Limb (tissue), 2 donors: ENCODE measurements around the gene LPO.

Source experiments
- DNase-seq, 2 donors: peaks; one replicate each; pipeline ENCODE4 v3.0.0-alpha.2; 2016; ENCODE audit errors: extremely low spot score in 2 of 2

The LPO gene

DNA sequence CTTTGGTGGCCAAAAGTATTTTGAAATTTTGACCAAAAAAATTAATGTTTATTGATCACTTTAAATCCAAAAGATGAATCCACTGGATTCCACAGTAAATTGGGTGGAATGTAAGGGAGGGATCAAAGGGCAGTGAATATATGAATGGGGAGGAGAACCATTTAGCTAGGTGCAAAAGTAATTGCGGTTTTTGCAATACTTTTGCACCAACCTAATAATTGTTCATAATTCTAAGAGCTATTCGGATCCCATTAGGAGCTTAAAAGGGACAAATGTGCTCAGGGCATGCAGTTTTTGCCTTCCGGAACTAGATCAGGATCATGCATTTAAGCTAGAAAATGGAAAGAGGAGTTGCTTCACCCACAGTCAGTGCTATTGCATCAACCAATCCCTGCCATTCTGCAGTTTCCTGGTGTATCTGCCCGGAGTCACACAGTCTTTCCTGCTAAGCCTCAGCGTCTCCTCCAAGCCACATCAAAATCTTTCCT lies at the start of gene LPO:
LPO (plus strand) TSS at position 438 of the 488 bp plus-strand sequence. CDS start 4,396 bp downstream, outside the sequence.
- no peak for DNase-seq

GRCh38 chr17:58189436-58190146 lies 48.8 kb upstream of the LPO start:
- DNase-seq, result no peak

DNA sequence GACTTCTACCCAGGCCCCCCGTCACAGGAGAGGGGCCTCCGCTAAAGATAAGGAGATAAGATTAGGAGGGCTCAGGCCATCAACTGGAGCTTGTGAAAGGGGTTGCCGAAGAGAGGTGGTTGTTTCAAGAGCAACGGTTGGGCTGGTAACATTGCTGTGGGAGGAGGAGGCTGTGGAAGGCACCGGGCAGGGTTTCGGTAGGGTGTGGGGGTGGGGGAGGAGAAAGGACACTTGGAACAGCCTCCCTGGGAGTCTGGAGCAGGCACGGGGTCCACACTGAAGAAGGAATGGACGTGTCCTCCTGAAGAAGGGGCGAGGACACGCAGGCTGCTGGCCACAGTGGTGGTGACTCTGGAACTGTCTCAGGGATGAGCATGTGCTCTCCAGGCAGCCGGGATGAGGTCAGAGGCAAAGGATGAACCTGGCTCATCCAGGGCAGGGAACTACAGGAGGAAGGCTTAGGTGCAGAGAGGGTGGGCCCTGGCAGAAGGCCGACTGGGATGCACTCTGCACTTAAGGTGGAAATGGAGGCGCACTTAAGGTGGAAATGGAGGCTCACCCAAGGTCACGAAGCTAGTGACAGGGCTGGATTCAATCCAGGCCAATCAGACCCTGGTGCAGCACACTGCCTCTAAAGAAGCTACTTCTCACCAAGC lies 47.0 kb upstream of the LPO start:
- DNase-seq, result no peak

- no peak for DNase-seq
These were observed 45.8 kb upstream of the LPO start, which contains the start of gene EPX for GRCh38 chr17:58192612-58193011. Gene EPX (plus strand): TSS chr17:58192726. CDS start chr17:58192847, 121 bp downstream.

- DNase-seq, result no peak
These were observed 44.6 kb upstream of the LPO start for GRCh38 chr17:58193641-58194255.

DNA sequence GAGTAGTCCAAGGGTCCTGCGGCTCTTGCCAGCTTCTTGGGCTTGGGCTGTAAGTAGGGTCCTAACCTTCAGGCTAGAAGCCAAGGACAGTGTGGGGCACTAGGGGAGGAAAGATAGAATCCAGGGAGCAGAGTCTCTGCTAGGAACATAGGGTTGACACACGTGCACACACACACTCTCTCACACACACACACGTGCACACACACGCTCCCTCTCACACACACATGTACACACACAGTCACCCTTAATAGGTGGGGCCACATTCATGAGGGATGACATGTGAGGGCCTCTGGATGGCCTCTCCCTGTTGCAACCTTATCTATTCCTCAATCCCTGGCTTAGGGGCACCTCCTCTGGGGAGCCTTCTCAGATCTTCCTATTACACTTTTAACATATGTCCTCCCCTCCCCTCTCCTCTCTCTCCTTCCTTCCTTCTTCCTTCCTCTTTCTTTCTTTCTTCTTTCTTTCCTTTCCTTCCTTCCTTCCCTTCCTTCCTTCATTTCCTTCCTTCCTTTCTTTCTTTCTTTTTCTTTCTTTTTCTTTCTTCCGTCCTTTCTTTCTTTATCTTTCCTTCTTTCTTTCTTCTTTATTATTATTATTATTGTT lies 42.8 kb upstream of the LPO start:
- no peak for DNase-seq

DNA sequence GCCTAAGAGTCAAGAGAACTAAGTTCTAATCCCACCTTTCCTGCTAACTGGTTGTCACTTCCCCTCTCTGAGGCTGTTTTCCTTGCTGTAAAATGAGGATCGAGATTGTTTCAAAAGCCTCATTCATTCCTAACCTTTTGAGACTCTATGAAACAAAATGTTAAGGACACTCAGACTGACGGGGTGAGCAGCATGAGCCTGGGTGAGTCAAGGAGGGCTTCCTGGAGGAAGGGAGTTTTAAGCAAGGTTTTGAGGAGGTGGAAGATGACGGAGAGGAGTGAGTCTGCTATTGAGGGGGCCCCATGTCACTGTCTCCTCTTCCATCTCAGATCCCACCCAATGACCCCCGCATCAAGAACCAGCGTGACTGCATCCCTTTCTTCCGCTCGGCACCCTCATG lies 41.8 kb upstream of the LPO start:
- DNase-seq, result no peak

DNA sequence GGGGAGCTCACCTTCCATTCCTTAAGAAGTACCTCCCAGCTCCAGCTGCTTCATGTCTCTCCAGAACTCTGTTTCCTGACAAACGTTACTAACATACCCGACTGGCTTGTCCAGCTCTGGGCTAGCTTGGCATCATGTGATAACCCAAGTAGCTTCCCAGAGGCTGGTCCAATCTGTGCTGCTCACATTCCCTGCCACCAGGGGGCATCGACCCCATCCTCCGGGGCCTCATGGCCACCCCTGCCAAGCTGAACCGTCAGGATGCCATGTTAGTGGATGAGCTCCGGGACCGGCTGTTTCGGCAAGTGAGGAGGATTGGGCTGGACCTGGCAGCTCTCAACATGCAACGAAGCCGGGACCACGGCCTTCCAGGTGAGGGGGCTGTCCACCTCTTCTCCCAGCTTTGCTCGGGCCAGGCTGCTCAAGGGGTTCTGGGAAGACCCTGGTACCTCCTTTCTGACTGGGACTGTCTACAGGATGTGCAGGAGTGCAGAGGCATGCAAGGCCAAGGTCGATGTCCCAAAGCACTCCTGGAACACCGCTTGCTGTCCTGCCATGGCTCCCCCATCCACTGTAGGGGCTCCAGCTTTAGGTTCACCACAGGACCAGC lies 38.3 kb upstream of the LPO start:
- DNase-seq, result peak in 1 of 2 donors; percentile 57

DNA sequence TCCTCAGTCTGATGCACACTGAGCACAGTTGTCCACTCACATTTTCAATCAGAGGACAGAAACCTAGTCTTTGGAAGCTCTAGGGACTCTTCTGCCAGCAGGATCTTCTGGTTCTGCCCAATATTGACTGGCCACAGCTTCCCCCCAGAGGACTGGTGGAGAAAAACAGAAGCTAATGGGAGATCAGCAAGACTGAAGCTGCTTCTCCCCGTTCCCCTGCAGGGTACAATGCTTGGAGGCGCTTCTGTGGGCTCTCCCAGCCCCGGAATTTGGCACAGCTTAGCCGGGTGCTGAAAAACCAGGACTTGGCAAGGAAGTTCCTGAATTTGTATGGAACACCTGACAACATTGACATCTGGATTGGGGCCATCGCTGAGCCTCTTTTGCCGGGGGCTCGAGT lies 35.5 kb upstream of the LPO start:
- no peak for DNase-seq

GRCh38 chr17:58204796-58205195 lies 33.6 kb upstream of the LPO start:
- DNase-seq, result no peak

DNA sequence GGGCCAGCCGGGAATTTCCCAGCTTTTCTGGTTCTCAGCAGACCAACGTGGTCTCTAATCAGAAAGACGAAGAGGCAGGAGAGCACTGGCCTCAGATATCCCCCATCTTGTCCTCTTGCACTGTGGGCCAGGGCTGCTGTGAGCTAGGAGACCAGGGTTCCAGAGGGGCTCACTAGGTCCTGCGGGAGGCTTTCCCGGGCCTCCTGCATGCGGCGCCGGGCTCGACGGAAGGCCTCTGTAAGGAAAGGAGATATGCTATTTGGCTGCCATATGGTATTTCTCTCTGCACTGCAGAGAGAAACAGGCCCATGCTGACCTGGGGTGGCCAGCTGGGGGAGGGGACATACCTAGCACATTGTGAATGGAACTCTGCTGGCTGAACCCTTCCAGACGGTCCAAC lies 32.4 kb upstream of the LPO start:
- no peak for DNase-seq

DNA sequence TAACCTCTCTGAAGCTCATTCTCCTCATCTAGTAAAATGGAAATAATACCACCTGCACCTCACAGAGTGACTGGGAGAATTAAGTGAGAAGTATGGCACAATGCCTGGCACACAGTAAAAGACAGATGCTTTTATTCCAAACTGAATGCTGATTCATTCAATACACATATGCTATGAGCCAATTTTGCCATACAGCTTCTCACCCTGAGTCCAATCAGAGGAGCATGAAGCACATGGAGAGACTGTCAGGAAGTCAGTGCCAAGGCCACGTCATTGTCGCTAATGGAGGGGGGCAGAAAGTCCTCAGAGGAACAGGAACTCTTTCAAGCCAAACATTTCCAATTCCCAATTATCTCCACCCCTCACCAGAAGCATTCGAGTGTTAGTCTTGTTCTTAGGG lies 30.9 kb upstream of the LPO start:
- no peak for DNase-seq

GRCh38 chr17:58208344-58208743 lies 30.0 kb upstream of the LPO start:
- no peak for DNase-seq

GRCh38 chr17:58210922-58211321 lies 27.5 kb upstream of the LPO start:
- DNase-seq, result no peak

DNA sequence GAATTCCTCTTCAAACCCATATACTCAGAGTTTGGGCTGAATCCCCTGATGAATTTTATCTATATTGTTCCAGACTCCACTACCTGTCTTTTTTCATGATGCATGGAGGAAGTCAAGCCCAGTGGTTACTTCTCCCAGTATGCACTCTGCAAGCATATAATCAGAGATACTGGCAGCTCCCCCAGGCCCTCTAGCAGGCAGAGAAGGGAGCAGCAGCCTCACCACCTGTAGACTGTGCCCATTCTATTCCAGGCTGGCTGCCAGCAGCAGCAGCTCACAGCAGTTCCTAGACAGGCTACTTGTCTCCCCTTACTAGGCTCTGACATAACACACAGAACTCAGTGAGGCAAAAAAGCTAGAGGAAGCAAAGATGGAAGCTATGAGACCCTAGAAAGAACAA lies 22.7 kb upstream of the LPO start:
- no peak for DNase-seq

DNA sequence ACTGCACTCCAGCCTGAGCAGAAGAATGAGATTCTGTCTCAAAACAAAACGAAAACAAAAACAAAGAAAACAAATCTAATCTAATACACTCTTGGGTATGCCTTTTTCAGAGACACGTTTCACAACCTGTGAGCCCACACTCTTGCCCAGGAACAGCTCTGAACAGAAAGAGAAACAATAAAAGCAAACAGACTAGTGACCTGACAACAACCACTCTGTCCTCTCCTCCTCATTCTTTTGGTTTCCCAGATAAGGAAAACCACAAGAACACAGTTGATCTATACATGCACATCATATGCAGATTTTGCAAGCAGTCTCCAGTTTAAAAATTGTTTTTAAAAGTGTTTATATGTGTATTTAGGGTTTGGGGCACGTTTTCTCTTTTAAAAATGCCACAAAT lies 20.6 kb upstream of the LPO start:
- DNase-seq, result no peak

GRCh38 chr17:58219007-58219788 lies 19.2 kb upstream of the LPO start, which contains the start of gene MKS1:
Gene MKS1 (minus strand): TSS chr17:58219255. CDS start chr17:58219230, 25 bp downstream.
- DNase-seq, result peak; percentile 96 to 97

GRCh38 chr17:58219789-58220183 lies 18.6 kb upstream of the LPO start:
- no peak for DNase-seq

GRCh38 chr17:58224315-58224714 lies 14.1 kb upstream of the LPO start:
- no peak for DNase-seq

DNA sequence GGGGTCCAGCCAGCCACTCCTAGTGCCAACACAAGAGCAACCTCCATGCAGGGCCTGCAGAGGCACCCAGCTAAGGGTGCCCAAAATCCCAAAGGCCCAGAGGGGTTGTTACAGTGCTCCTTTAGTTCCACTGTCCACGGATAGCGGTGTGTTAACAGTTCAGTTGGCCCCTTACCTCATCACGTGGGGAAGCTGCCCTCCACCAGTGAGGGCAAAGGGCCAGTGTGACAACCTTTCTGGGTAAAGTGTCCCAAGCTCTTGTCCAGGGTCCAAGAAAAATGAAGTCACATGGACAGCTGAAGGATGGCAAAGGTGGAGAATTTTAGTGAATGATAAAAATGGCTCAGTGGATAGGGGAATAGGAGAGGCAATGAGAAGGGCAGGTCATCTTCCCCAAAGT lies 10.7 kb upstream of the LPO start:
- DNase-seq, result no peak

- DNase-seq, result no peak
These were observed 9.7 kb upstream of the LPO start for GRCh38 chr17:58228679-58229078.
